SK-N-SH treated with all-trans-retinoic acid at 6 μM for 48 hours (cell line): ENCODE data around the gene FBXW11.

Source experiments
- ATAC-seq: fragments of 200-7000 bp; cut with Tn5 transposase; 3 replicates; pipeline ENCODE4 v1.9.1; 2020; ENCODE audit warnings: mild to moderate bottlenecking, moderate library complexity
- ARNTL ChIP-seq: fragments of 450-650 bp; formaldehyde crosslinking; IDR thresholded peaks from 2 replicates; pipeline ENCODE4 v1.5.0; 2020; ENCODE audit warnings: low read depth, mild to moderate bottlenecking, moderate library complexity, borderline replicate concordance
- BACH2 ChIP-seq: fragments of 250-450 bp; sonication (Bioruptor Pico); IDR thresholded peaks from 2 replicates; pipeline ENCODE4 v1.9.0; 2021; ENCODE audit warnings: mild to moderate bottlenecking, borderline replicate concordance
- CSDC2 ChIP-seq: fragments of 250-450 bp; sonication (Bioruptor Pico); IDR thresholded peaks from 2 replicates; pipeline ENCODE4 v1.5.0; 2020; ENCODE audit warnings: mild to moderate bottlenecking, moderate library complexity
- CSRNP3 ChIP-seq: fragments of 250-450 bp; sonication (Bioruptor Pico); IDR thresholded peaks from 2 replicates; pipeline ENCODE4 v1.5.1; 2021; ENCODE audit warnings: mild to moderate bottlenecking, moderate library complexity
- GLIS3 ChIP-seq: fragments of 250-450 bp; sonication (Bioruptor Pico); IDR thresholded peaks from 2 replicates; pipeline ENCODE4 v1.5.0; 2020; ENCODE audit warnings: mild to moderate bottlenecking, moderate library complexity
- ISL1 ChIP-seq: fragments of 250-450 bp; sonication (Bioruptor Pico); IDR thresholded peaks from 2 replicates; pipeline ENCODE4 v2.1.2; 2022; ENCODE audit warnings: mild to moderate bottlenecking, moderate library complexity
- PATZ1 ChIP-seq: fragments of 250-450 bp; sonication (Bioruptor Pico); IDR thresholded peaks from 2 replicates; pipeline ENCODE4 v1.8.0; 2020; ENCODE audit warnings: mild to moderate bottlenecking, moderate library complexity, borderline replicate concordance
- RARB ChIP-seq: fragments of 250-450 bp; sonication (Bioruptor Pico); IDR thresholded peaks from 2 replicates; pipeline ENCODE4 v1.8.0; 2021; ENCODE audit warnings: mild to moderate bottlenecking, moderate library complexity
- SNAI2 ChIP-seq: fragments of 250-450 bp; sonication (Bioruptor Pico); IDR thresholded peaks from 2 replicates; pipeline ENCODE4 v1.5.0; 2020; ENCODE audit warnings: mild to moderate bottlenecking, moderate library complexity
- TCF4 ChIP-seq: fragments of 250-450 bp; sonication (Bioruptor Pico); IDR thresholded peaks from 2 replicates; pipeline ENCODE4 v1.8.0; 2021; ENCODE audit warnings: mild to moderate bottlenecking, moderate library complexity, borderline replicate concordance
- TOX ChIP-seq: fragments of 250-450 bp; sonication (Bioruptor Pico); IDR thresholded peaks from 2 replicates; pipeline ENCODE4 v1.8.0; 2021; ENCODE audit warnings: mild to moderate bottlenecking, moderate library complexity, borderline replicate concordance
- TSHZ2 ChIP-seq: fragments of 250-450 bp; sonication (Bioruptor Pico); IDR thresholded peaks from 2 replicates; pipeline ENCODE4 v1.5.0; 2020; ENCODE audit warnings: mild to moderate bottlenecking, moderate library complexity
- ZC3H10 ChIP-seq: fragments of 250-450 bp; sonication (Bioruptor Pico); IDR thresholded peaks from 2 replicates; pipeline ENCODE4 v1.5.1; 2021; ENCODE audit warnings: mild to moderate bottlenecking, moderate library complexity
- ZFP3 ChIP-seq: fragments of 250-450 bp; sonication (Bioruptor Pico); IDR thresholded peaks from 2 replicates; pipeline ENCODE4 v1.5.0; 2020; ENCODE audit warnings: mild to moderate bottlenecking, moderate library complexity
- ZFP30 ChIP-seq: fragments of 450-650 bp; formaldehyde crosslinking; IDR thresholded peaks from 2 replicates; pipeline ENCODE4 v1.5.0; 2022; ENCODE audit warnings: mild to moderate bottlenecking, moderate library complexity
- ZNF565 ChIP-seq: fragments of 450-650 bp; formaldehyde crosslinking; conservative IDR thresholded peaks from 2 replicates; pipeline ENCODE4 v1.5.0; 2020; ENCODE audit warnings: low read depth, mild to moderate bottlenecking, moderate library complexity
- ZNF70 ChIP-seq: fragments of 450-650 bp; formaldehyde crosslinking; IDR thresholded peaks from 2 replicates; pipeline ENCODE4 v1.5.0; 2020; ENCODE audit warnings: mild to moderate bottlenecking, moderate library complexity
- ZNF8 ChIP-seq: fragments of 450-650 bp; formaldehyde crosslinking; IDR thresholded peaks from 2 replicates; pipeline ENCODE4 v1.5.0; 2020; ENCODE audit warnings: mild to moderate bottlenecking, moderate library complexity
- TF ChIP-seq, protein P1 (sequence below): fragments of 250-450 bp; sonication (Bioruptor Pico); IDR thresholded peaks from 2 replicates; pipeline ENCODE4 v1.8.0; 2021; ENCODE audit warnings: low read depth, mild to moderate bottlenecking, moderate library complexity, borderline replicate concordance
- TF ChIP-seq, protein P2 (sequence below): fragments of 250-450 bp; sonication (Bioruptor Pico); IDR thresholded peaks from 2 replicates; pipeline ENCODE4 v1.5.1; 2020; ENCODE audit warnings: low read depth, mild to moderate bottlenecking, moderate library complexity

FBXW11 gene

GRCh38 chr5:172006321-172007174 lies at the start of gene FBXW11:
FBXW11 (minus strand) TSS chr5:172006638; CDS start chr5:172006502, 136 bp downstream.
- TF ChIP-seq CSDC2 (CRISPR knock-in tag) (0 out of 2 replicates have a peak, but pooled peaks have one; percentile 56), ZNF565 (CRISPR knock-in tag) (no peak), TSHZ2 (CRISPR knock-in tag) (peak; percentile 70; the same call in 1 of the 2 replicates), ZNF70 (no peak), TCF4 (CRISPR knock-in tag) (no peak), ISL1 (CRISPR knock-in tag) (no peak), SNAI2 (CRISPR knock-in tag) (peak; percentile 37; the same call in 1 of the 2 replicates), GLIS3 (CRISPR knock-in tag) (no peak), ZC3H10 (CRISPR knock-in tag) (no peak), ZNF8 (CRISPR knock-in tag) (no peak), ZFP3 (CRISPR knock-in tag) (peak; percentile 91), RARB (no peak), CSRNP3 (no peak), ARNTL (CRISPR knock-in tag) (no peak), PATZ1 (CRISPR knock-in tag) (no peak), TOX (CRISPR knock-in tag) (no peak)
- TF ChIP-seq, protein P1, sequence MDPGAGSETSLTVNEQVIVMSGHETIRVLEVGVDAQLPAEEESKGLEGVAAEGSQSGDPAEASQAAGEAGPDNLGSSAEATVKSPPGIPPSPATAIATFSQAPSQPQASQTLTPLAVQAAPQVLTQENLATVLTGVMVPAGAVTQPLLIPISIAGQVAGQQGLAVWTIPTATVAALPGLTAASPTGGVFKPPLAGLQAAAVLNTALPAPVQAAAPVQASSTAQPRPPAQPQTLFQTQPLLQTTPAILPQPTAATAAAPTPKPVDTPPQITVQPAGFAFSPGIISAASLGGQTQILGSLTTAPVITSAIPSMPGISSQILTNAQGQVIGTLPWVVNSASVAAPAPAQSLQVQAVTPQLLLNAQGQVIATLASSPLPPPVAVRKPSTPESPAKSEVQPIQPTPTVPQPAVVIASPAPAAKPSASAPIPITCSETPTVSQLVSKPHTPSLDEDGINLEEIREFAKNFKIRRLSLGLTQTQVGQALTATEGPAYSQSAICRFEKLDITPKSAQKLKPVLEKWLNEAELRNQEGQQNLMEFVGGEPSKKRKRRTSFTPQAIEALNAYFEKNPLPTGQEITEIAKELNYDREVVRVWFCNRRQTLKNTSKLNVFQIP (CRISPR knock-in tag) = no peak
- TF ChIP-seq, protein P2, sequence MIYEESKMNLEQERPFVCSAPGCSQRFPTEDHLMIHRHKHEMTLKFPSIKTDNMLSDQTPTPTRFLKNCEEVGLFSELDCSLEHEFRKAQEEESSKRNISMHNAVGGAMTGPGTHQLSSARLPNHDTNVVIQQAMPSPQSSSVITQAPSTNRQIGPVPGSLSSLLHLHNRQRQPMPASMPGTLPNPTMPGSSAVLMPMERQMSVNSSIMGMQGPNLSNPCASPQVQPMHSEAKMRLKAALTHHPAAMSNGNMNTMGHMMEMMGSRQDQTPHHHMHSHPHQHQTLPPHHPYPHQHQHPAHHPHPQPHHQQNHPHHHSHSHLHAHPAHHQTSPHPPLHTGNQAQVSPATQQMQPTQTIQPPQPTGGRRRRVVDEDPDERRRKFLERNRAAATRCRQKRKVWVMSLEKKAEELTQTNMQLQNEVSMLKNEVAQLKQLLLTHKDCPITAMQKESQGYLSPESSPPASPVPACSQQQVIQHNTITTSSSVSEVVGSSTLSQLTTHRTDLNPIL (CRISPR knock-in tag) = no peak
- peak; percentile 92 for ATAC-seq

DNA sequence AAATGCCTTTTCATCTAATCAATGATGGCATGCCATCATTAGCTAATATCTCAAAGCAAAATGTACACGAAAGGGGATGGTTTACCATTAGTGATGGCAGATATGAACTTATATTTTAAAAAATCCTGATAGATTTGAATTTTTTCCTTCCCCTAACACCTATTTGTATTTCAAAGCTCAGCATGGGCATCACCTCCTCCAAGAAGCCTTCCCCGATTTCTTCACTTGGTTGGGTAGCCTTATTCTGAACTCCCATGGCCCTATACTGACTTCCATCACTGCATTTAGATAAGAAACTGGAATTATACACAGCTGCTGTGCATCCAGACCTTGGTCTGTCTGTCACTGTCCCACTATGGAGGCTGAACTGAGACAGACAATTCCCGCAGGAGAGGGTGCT lies 49.6 kb upstream of the FBXW11 start:
- no peak for TF ChIP-seq TOX (CRISPR knock-in tag)
- TF ChIP-seq ISL1 (CRISPR knock-in tag) = no peak
- TF ChIP-seq ZFP3 (CRISPR knock-in tag) = 0 out of 2 replicates have a peak, but pooled peaks have one; percentile 28
- ATAC-seq = no peak

GRCh38 chr5:172055421-172055820 lies 49.0 kb upstream of the FBXW11 start:
- TF ChIP-seq, protein P1 (CRISPR knock-in tag) = no peak
- TF ChIP-seq ZFP30 (CRISPR knock-in tag) (no peak), ZNF565 (CRISPR knock-in tag) (no peak), CSDC2 (CRISPR knock-in tag) (no peak), GLIS3 (CRISPR knock-in tag) (no peak), ARNTL (CRISPR knock-in tag) (no peak), BACH2 (CRISPR knock-in tag) (no peak)
- ATAC-seq = no peak
